Germinal center (tissue), 1 donor: Measurements from ENCODE around the gene FAM210A.

ENCODE experiments used
- DNase-seq: peaks from one replicate; pipeline ENCODE4 v3.0.0; 2012; ENCODE audit warnings: mixed read lengths, low spot score

The FAM210A gene

GRCh38 chr18:13621886-13622619 is 104.3 kb downstream of the FAM210A start:
- no peak for DNase-seq

GRCh38 chr18:13621446-13621849 is 104.9 kb downstream of the FAM210A start:
- DNase-seq: no peak

- DNase-seq: no peak
These were observed 105.4 kb downstream of the FAM210A start for GRCh38 chr18:13620818-13621445.

- no peak for DNase-seq
These were observed 106.1 kb downstream of the FAM210A start for GRCh38 chr18:13620206-13620672.

GRCh38 chr18:13619505-13620205 is 106.7 kb downstream of the FAM210A start:
- no peak for DNase-seq

GRCh38 chr18:13618760-13619438 is 107.5 kb downstream of the FAM210A start:
- no peak for DNase-seq

GRCh38 chr18:13617826-13618515 is 108.4 kb downstream of the FAM210A start:
- DNase-seq: no peak

- no peak for DNase-seq
These were observed 109.8 kb downstream of the FAM210A start for GRCh38 chr18:13616525-13617035.

GRCh38 chr18:13616041-13616440 is 110.3 kb downstream of the FAM210A start:
- DNase-seq: no peak

- no peak for DNase-seq
These were observed 110.9 kb downstream of the FAM210A start for GRCh38 chr18:13615432-13615861.

GRCh38 chr18:13614641-13615288 is 111.6 kb downstream of the FAM210A start:
- no peak for DNase-seq

GRCh38 chr18:13613591-13614501 is 112.5 kb downstream of the FAM210A start:
- DNase-seq: peak; percentile 77
